GM18951 (cell line): Measurements from ENCODE around the gene MTA1.
A peak's percentile ranks its signal among the peaks of the same experiment; 100 is the strongest.

Experiments
- POLR2A ChIP-seq: IDR thresholded peaks from 4 replicates; pipeline ENCODE4 v1.6.1; 2011; ENCODE audit warnings: mild to moderate bottlenecking; ENCODE audit not compliant: insufficient read length, insufficient read depth; ENCODE audit errors: extremely low read depth
- in situ Hi-C: fragments of 300-500 bp; cut with MboI; formaldehyde crosslinking; loops from one replicate; pipeline ENCODE4 v1.12.0; 2022; ENCODE audit warnings: low sequenced_read_pairs, mixed read lengths, inconsistent platforms; ENCODE audit not compliant: unreplicated experiment

The MTA1 gene

GRCh38 chr14:105474483-105475268 is 55.0 kb downstream of the MTA1 start, which contains the start of gene CRIP2:
Gene CRIP2, plus strand, starts transcription at chr14:105474821. Its CDS starts 42 bp downstream, at chr14:105474863.
- no peak for TF ChIP-seq POLR2A

DNA sequence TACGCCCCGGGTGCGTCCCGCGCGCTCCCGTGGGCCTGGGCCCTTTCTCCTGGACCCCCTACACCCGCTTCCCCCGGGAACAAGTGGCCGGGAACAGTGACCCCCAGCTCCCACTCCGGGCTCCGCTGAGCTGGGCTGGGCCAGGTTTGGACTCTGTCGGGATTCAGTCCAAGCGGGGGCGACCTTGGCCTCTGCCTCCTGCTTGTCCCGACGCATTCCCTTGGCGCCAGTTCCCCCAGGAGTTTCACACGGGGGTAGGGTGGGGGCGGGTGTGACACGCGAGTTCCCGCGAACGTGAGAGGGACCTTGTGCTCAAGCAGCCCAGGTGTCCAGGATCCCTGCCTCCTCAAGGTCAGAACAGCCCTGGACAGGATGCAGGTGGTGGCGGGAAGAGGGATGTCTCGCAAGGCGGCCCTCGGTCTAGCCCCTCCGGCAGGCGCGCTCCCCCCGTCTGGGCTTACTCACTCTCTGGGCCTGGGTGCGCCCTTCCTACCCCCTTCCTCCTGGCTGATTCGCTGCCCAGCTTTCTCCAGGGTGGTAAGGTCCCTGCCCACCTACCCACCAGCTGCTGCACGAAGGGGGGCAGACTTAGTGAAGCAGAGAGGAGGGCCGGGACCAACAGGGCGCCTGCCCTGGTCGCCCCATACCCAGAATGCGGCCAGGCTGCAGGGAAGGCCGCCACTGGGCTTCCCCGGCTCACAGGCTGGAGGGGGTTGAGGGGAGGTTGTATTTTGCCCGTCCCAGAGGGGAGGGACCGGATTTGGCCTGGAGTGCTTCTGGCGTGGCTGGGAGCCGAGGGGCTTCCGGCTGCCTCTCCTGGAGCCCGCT is 55.9 kb downstream of the MTA1 start:
- no peak for TF ChIP-seq POLR2A
- in situ Hi-C loops, result no loop called here

More at GRCh38 chr14:105474483-105475268, 55.0 kb downstream of the MTA1 start, which contains the start of gene CRIP2:
- in situ Hi-C loops, result no loop called here

DNA sequence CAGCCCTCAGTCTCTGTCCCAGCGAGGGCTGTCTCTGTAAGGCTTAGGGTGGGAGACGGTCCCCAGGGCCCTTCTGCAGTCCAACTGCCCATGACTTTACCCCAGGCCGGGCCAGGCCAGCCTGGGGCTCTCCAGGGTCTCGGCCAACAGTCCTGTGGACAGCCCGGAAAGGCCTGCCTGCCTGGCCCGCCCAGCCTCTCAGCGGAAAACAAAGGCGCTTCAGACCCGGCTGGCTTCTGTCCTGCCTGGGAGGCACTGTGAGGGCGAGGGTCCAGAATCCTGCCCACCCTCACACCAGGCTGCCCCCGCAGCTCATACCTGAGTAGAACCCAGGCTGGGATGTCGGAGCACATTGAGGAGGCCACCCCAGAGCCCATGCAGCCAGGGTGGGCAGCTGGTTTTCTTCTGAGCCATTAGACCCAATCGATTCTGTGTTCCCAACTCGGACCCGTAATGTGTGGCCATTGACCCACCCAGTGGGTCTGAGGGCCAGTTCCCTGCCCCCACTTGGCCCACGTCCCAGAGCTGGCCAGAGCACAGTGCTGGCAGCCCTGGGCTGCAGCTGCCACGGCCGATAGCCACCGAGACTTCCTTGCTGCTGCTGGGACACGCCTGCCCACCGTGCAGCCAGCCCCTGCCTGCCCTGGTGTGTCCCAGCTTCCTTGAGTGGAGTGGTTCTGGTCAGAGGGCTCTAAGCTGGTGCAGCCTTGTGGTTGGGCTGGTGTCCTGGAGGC is 56.6 kb downstream of the MTA1 start:
- in situ Hi-C loops, result no loop called here
- TF ChIP-seq POLR2A, result no peak

DNA sequence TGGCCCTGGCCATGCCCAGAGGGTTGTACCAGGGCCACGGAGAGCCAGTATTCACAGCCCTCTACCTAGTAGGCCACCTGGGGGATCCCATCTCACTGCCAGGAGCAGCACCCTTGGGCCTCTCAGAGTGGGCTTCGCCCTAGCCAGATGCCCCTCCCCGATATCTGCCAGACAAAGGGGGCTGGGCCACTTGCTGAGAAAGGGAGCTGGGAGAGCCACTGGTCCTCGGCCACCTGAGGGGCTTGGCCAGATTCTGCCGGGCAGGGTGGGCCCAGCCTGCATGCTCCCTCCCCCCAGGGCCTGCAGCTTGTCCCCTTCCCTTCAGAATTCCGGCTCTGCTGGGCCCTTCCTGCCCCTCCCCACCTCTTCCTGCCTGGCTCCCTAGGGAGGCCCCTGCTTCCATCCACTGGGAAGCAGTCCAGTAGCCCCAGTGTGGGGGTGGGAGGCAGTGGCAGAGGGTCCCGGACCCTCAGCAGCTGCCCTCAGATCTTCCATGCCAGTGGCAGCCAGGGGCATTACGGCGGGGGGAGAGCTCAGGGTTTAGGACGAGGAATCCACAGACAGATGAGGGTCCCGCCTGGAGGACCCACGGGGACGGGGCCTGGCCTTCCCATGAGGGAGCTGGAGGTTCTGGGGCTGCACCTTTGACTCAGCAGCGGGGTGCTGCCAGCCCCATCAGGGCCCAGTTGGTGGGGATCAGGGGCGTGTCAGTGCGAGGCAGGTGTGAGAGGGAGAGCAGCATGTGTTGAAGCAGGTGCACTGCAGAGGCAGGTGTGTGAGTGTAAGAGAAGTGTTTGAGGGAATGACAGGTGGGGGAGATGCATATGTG is 57.4 kb downstream of the MTA1 start:
- in situ Hi-C loops, result no loop called here
- TF ChIP-seq POLR2A, result no peak

DNA sequence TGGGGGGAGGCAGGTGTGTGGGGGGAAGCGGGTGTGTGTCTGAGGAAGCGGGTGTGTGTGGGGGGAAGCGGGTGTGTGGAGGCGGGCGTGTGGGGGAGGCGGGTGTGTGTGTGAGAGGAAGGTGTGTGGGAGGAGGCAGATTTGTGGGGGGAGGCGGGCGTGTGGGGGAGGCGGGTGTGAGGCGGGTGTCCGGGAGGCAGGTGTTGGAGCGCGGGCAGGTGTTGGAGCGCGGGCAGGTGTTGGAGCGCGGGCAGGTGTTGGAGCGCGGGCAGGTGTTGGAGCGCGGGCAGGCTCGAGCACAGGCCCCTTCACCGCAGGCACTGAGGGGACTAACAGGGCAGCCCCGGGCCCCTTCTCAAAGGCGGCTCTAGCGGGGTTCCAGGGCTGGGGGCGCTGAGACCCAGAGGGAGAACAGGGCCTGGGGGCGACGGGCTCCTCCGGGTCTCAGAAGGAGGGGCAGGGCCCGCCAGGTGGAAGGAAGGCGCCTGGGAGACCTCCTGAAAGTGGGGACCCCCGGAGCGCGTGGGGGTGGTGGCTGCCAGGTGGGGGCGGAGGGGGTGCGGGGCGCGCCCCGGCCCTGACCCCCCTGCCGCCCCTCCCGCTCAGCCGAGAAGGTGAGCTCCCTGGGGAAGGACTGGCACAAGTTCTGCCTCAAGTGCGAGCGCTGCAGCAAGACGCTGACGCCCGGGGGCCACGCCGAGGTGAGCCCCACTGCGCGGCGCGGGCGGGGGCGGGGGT is 58.2 kb downstream of the MTA1 start:
- TF ChIP-seq POLR2A, result no peak
- in situ Hi-C loops, result no loop called here

GRCh38 chr14:105478398-105479251 is 59.0 kb downstream of the MTA1 start:
- TF ChIP-seq POLR2A, result no peak
- in situ Hi-C loops, result no loop called here

- no peak for TF ChIP-seq POLR2A
- in situ Hi-C loops, result no loop called here
These were observed 60.0 kb downstream of the MTA1 start for GRCh38 chr14:105479431-105480158.

DNA sequence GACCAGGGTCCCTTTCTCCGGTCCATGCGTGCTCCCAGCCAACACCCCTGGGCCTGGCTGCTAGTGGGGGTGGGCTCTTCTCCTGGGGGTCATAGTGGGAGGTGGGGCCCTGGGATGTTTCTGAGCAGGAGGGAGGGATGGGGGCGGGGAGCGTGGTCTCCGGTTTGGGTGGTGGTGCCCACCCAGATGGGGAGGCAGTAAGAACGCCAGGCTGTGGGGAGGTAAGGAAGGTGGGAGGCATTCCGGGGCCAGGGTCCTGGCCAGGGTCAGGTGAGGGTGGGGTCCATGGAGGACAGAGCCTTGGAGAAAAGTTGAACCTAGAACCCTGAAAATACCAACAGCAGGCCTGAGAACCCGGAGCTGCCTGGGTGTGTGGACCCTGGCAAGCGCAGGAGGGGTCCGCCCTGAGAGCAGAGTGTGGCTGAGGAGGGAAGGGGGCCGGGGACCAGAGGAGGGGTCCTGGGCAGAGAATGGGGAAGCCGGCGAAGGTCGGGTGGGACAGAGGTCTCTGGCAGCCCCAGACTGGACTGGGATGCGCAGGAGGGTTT is 60.6 kb downstream of the MTA1 start:
- TF ChIP-seq POLR2A, result no peak
- in situ Hi-C loops, result no loop called here

- peak; percentile 12 for TF ChIP-seq POLR2A
- in situ Hi-C loops, result no loop called here
These were observed 61.5 kb downstream of the MTA1 start for GRCh38 chr14:105480807-105481801.
